OCI-LY1 (cell line): ENCODE data around the gene TMIE.

Experiments used
- H2AFZ ChIP-seq: fragments of 200-600 bp; sonication (generic), shearing (Covaris generic); 2 replicates; pipeline ENCODE4 v1.6.0; 2014; ENCODE audit warnings: antibody characterized with exemption, mild to moderate bottlenecking, low read length
- H3F3A ChIP-seq: fragments of 200-600 bp; sonication (generic), shearing (Covaris generic); 2 replicates; pipeline ENCODE4 v1.6.0; 2014; ENCODE audit warnings: mild to moderate bottlenecking, antibody characterized with exemption, low read length, moderate library complexity; ENCODE audit not compliant: insufficient read depth
- H3K27ac ChIP-seq: fragments of 200-600 bp; sonication (generic); 2 replicates; pipeline ENCODE4 v1.5.1; 2014; ENCODE audit warnings: low read length, mixed run types, mild to moderate bottlenecking, low read depth; ENCODE audit not compliant: poor library complexity, severe bottlenecking
- H3K27me3 ChIP-seq: fragments of 200-600 bp; sonication (generic); 2 replicates; pipeline ENCODE4 v1.6.0; 2014; ENCODE audit warnings: antibody characterized with exemption, mild to moderate bottlenecking, low read length, moderate library complexity; ENCODE audit not compliant: insufficient read depth
- H3K36me3 ChIP-seq: fragments of 200-600 bp; sonication (generic); 2 replicates; pipeline ENCODE4 v1.6.1; 2014; ENCODE audit warnings: mild to moderate bottlenecking, antibody characterized with exemption, low read length, moderate library complexity, mixed read lengths; ENCODE audit not compliant: insufficient read depth
- H3K4me1 ChIP-seq: fragments of 200-600 bp; sonication (generic); 2 replicates; pipeline ENCODE4 v1.5.1; 2014; ENCODE audit warnings: mild to moderate bottlenecking, low read length, moderate library complexity; ENCODE audit not compliant: insufficient read depth, severe bottlenecking
- H3K4me2 ChIP-seq: fragments of 200-600 bp; sonication (generic), shearing (Covaris generic); 2 replicates; pipeline ENCODE4 v1.6.1; 2014; ENCODE audit warnings: low read length
- H3K4me3 ChIP-seq: fragments of 200-600 bp; sonication (generic); 2 replicates; pipeline ENCODE4 v1.5.1; 2014; ENCODE audit warnings: low read length, low read depth, mild to moderate bottlenecking, mixed read lengths; ENCODE audit not compliant: poor library complexity, severe bottlenecking
- H3K79me2 ChIP-seq: fragments of 200-600 bp; shearing (Covaris generic); 2 replicates; pipeline ENCODE4 v1.6.1; 2016; ENCODE audit warnings: mixed run types, low read length, mixed read lengths; ENCODE audit not compliant: insufficient read depth
- H3K9ac ChIP-seq: fragments of 200-600 bp; sonication (generic), shearing (Covaris generic); 2 replicates; pipeline ENCODE4 v1.6.1; 2014; ENCODE audit warnings: mild to moderate bottlenecking, low read length, mixed read lengths
- H3K9me2 ChIP-seq: fragments of 200-600 bp; sonication (generic), shearing (Covaris generic); 2 replicates; pipeline ENCODE4 v1.6.1; 2014; ENCODE audit warnings: low read depth, mild to moderate bottlenecking, low read length, mixed read lengths
- H3K9me3 ChIP-seq: fragments of 200-600 bp; shearing (Covaris generic); 2 replicates; pipeline ENCODE4 v1.6.1; 2014; ENCODE audit warnings: low read length, mixed read lengths
- H4K20me1 ChIP-seq: fragments of 200-600 bp; sonication (generic), shearing (Covaris generic); 2 replicates; pipeline ENCODE4 v1.6.0; 2016; ENCODE audit warnings: mild to moderate bottlenecking, low read length; ENCODE audit not compliant: insufficient read depth
- CTCF ChIP-seq: fragments of 200-600 bp; sonication (generic), shearing (Covaris generic); IDR thresholded peaks from 2 replicates; pipeline ENCODE4 v1.5.1; 2017; ENCODE audit warnings: mild to moderate bottlenecking, antibody characterized with exemption, low read length, moderate library complexity, mixed read lengths
- EZH2 ChIP-seq: fragments of 200-600 bp; sonication (generic), shearing (Covaris generic); IDR thresholded peaks from 2 replicates; pipeline ENCODE4 v1.8.0; 2017; ENCODE audit warnings: borderline replicate concordance, mixed run types, mild to moderate bottlenecking, antibody characterized with exemption, low read length, moderate library complexity, mixed read lengths

The TMIE gene

GRCh38 chr3:46659285-46659684 lies 41.9 kb upstream of the TMIE start:
- Histone ChIP-seq H3K27me3 (no peaks in the 10 kb centered on the region), H3K4me2 (no peak overlapping the region), H3K36me3 (no peaks in the 10 kb centered on the region), H3K9me3 (no peaks in the 10 kb centered on the region), H4K20me1 (no peaks in the 10 kb centered on the region), H2AFZ (no peak overlapping the region), H3K4me3 (no peak overlapping the region), H3F3A (no peaks in the 10 kb centered on the region), H3K27ac (no peak overlapping the region), H3K9me2 (no peaks in the 10 kb centered on the region), H3K4me1 (no peaks in the 10 kb centered on the region), H3K9ac (no peak overlapping the region), H3K79me2 (no peaks in the 10 kb centered on the region)
- no peak for TF ChIP-seq EZH2
- TF ChIP-seq CTCF: no peak

- Histone ChIP-seq H3K9ac (no peak overlapping the region), H3F3A (no peaks in the 10 kb centered on the region), H4K20me1 (no peaks in the 10 kb centered on the region), H3K27ac (no peak overlapping the region), H2AFZ (no peak overlapping the region), H3K4me3 (no peak overlapping the region), H3K36me3 (no peaks in the 10 kb centered on the region), H3K27me3 (no peaks in the 10 kb centered on the region), H3K9me3 (no peaks in the 10 kb centered on the region), H3K4me1 (no peaks in the 10 kb centered on the region), H3K79me2 (no peaks in the 10 kb centered on the region), H3K4me2 (no peak overlapping the region), H3K9me2 (no peaks in the 10 kb centered on the region)
- TF ChIP-seq EZH2: no peak
- TF ChIP-seq CTCF: no peak
Measured at GRCh38 chr3:46660003-46660402, 41.2 kb upstream of the TMIE start.

DNA sequence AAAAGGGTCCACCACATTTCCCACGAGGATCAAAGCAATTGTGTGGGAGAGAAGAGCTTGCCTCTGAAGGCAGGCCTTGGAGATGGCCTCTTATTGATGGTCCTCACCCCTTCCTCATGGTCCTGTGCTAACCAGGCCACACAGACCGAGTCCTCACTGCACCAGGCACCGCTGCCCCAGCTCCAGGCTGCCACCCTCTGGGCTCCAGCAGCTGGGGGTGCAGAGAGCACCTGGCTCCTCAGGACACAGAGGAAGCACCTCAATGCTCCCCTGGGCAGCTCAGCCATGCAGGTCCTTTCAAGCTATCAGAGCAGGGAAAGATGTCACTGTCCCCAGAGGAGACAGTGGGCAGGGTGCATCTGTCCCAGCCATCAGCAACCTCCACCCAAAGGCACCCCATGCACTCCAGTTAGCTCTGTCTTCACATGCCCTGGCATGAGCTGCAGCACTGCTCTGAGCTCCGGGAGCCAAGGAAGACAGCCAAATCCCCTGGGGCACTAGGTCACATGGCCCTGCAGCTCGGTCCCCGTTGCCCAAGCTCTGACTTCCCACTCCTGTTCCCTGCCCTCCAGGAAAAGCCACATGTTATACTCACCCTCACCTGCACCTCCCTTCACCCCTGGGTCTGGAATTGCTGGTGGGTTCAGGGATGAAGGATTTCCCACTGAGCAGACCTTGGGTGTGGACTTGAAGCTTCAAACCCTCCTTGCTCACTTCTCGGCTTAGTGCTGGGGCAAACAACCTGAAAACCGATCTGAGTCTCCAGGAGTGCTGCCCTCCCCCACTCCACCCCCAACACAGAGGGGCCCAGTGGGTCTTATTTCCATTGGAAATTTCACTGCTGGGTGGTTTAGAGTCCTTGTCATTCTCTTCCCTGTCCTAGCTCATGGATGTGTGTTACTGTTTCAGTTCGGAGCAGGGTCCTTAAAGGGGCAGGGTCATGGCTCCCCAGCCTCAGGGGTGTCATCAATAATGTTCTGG lies 40.4 kb upstream of the TMIE start:
- Histone ChIP-seq H3K9ac (no peak overlapping the region), H3K4me3 (no peak overlapping the region), H2AFZ (no peak overlapping the region)

More for the DNA sequence above, 40.4 kb upstream of the TMIE start:
- Histone ChIP-seq H3K36me3 (no peaks in the 10 kb centered on the region), H3K4me2 (no peak overlapping the region), H3K9me2 (no peaks in the 10 kb centered on the region), H3K27me3 (no peaks in the 10 kb centered on the region), H3F3A (no peaks in the 10 kb centered on the region), H4K20me1 (no peaks in the 10 kb centered on the region), H3K4me1 (no peaks in the 10 kb centered on the region), H3K79me2 (no peaks in the 10 kb centered on the region), H3K9me3 (no peaks in the 10 kb centered on the region), H3K27ac (no peak overlapping the region)
- TF ChIP-seq EZH2 (no peak), CTCF (no peak)
